Activated CD4-positive, alpha-beta T cell treated with anti-CD3 and anti-CD28 coated beads for 36 hours (primary cell): ENCODE data around the gene ELP1. TPM values are rescaled to one million over a fixed set of nuclear protein-coding genes. Genes with fewer than 3 reads are reported as not detected.

Experiments used
- ATAC-seq: fragments of 200-7000 bp; cut with Tn5 transposase; one replicate; pipeline ENCODE4 v1.10.0; 2021; ENCODE audit warnings: mild to moderate bottlenecking, moderate library complexity
- CTCF ChIA-PET: fragments of 350-600 bp; sonication (Branson Sonifier 250); formaldehyde crosslinking; loops from one replicate; lab custom pipeline; 2021; ENCODE audit warnings: antibody characterized with exemption; lab: Charles Lee
- POLR2A ChIA-PET: fragments of 350-600 bp; sonication (Branson Sonifier 250); formaldehyde crosslinking; loops from one replicate; lab custom pipeline; 2021; ENCODE audit warnings: antibody characterized with exemption, inconsistent platforms; lab: Charles Lee
- DNase-seq: peaks from one replicate; pipeline ENCODE4 v3.0.0-alpha.2; 2020
- H3K27ac Mint-ChIP-seq: one replicate; pipeline ENCODE4 v1.8.0; 2021; ENCODE audit warnings: mixed read lengths
- H3K27me3 Mint-ChIP-seq: one replicate; pipeline ENCODE4 v1.8.0; 2021; ENCODE audit warnings: mixed read lengths
- H3K36me3 Mint-ChIP-seq: one replicate; pipeline ENCODE4 v1.8.0; 2021; ENCODE audit warnings: low read depth, mixed read lengths
- H3K4me1 Mint-ChIP-seq: one replicate; pipeline ENCODE4 v1.8.0; 2021; ENCODE audit warnings: mixed read lengths
- H3K4me3 Mint-ChIP-seq: one replicate; pipeline ENCODE4 v1.8.0; 2021; ENCODE audit warnings: mild to moderate bottlenecking, moderate library complexity, mixed read lengths
- H3K9me3 Mint-ChIP-seq: one replicate; pipeline ENCODE4 v1.8.0; 2021; ENCODE audit warnings: low read depth, mixed read lengths
- intact Hi-C, 2 experiments: fragments of 100-400 bp; cut with DNase I in 1 of 2; cut with micrococcal nuclease in 1 of 2; formaldehyde crosslinking; loops; one replicate each; pipeline versions ENCODE4 v1.14.2 to v1.15.1; 2022 to 2024; cut with DNase I, micrococcal nuclease
- total RNA-seq, 2 experiments: library from RNA; stranded (reverse); gene quantifications; one replicate each; pipeline ENCODE4 v1.2.3, GENCODE V29; 2021

The ELP1 gene
- total RNA-seq, 2 experiments from 2014 or later, result 31.1 to 58.0 TPM

DNA sequence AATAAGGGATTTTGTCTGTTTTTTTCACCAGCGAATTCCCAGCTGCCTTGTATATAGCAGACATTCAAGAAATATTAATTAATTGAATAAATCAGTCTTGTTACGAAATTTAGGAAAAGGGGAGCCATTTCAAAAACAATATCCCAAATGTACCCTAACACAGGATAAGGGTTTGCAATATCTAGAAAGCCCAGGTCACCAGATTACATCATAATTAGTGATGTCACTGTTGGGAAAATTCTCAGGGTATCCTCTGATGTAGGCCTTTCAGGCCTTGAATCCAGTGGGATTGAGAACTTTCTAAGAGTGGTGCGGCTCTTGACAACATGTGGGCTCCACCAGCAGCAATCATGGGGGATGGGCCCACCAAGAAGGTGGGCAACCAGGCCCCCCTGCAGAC lies 71.9 kb downstream of the ELP1 start, which contains the start of gene ACTL7A:
ACTL7A (plus strand) TSS at position 270 of the 400 bp plus-strand sequence; CDS start at position 327, 57 bp downstream.
- ChIA-PET CTCF (interaction anchor here (0.6 kb wide), 1 partner anchor 415 kb away, joined by 4 read pairs; no protein-coding TSS in a partner anchor), POLR2A (no interaction called here)
- ATAC-seq (no peak), DNase-seq (no peak)
- Mint-ChIP-seq H3K27me3 (no peaks in the 10 kb centered on the region), H3K27ac (no peak within 1 kb of the TSS), H3K9me3 (no peaks in the 10 kb centered on the region), H3K4me1 (peaks cover 3% of the 10 kb centered on the region), H3K4me3 (no peak within 1 kb of the TSS), H3K36me3 (peaks cover 3% of the 10 kb centered on the region)
- intact Hi-C loops, result no loop called here

DNA sequence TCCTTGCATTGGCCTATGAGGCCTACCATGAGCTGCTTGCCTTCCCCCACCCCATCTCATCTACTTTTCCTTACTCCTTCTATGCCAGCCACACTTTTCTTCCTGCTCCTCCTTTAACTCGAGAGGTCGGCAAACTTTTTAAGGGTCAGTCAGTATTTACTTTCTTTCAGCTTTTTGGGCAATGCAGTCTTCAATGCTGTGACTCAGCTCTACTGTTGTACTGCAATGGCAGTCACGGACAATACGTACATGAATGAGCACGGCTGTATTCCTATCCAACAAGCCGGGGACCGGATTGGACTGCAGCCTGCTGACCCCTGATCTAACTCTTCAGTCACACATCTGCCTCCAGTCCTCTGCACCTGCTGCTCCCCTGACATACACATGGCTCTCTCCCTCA lies 72.5 kb downstream of the ELP1 start:
- no peak overlapping the region for H3K27ac Mint-ChIP-seq
- H3K36me3 Mint-ChIP-seq, result peaks cover 3% of the 10 kb centered on the region
- POLR2A ChIA-PET, result no interaction called here
- intact Hi-C loops, result no loop called here
- ATAC-seq (no peak), DNase-seq (no peak)
- H3K9me3 Mint-ChIP-seq, result no peaks in the 10 kb centered on the region
- H3K4me3 Mint-ChIP-seq, result no peak overlapping the region
- CTCF ChIA-PET, result interaction anchor here (0.6 to 1.0 kb wide), 3 partner anchors 42 to 608 kb away, joined by 3 to 4 read pairs (median 3); no protein-coding TSS in a partner anchor
- H3K4me1 Mint-ChIP-seq, result peaks cover 3% of the 10 kb centered on the region
- no peaks in the 10 kb centered on the region for H3K27me3 Mint-ChIP-seq

DNA sequence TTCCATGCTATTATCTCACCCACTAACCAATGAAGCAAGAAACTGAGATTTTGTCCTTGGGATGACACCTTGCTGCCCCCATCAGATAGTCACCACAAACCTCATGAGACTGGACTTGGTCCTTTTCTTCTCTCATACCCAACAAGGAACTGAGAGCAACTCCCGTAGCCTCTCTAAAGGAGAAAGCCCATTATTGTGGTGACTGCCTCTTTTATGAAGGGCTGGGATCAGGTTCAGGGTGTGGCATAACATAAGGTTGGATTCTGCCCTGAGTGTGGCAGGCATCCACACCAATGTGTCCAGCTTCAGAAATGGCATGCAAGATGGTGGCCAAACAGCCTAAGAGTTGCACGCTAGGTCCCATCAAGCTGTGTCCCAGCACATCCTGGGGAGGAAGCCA lies 73.2 kb downstream of the ELP1 start:
- ChIA-PET CTCF (interaction anchor here (0.8 to 1.0 kb wide), 2 partner anchors 41 to 609 kb away, joined by 3 read pairs; no protein-coding TSS in a partner anchor), POLR2A (no interaction called here)
- Mint-ChIP-seq H3K4me1 (peaks cover 3% of the 10 kb centered on the region), H3K4me3 (no peak overlapping the region), H3K36me3 (peaks cover 3% of the 10 kb centered on the region), H3K27me3 (no peaks in the 10 kb centered on the region), H3K9me3 (no peaks in the 10 kb centered on the region), H3K27ac (no peak overlapping the region)
- DNase-seq (no peak), ATAC-seq (no peak)
- intact Hi-C loops, result no loop called here

DNA sequence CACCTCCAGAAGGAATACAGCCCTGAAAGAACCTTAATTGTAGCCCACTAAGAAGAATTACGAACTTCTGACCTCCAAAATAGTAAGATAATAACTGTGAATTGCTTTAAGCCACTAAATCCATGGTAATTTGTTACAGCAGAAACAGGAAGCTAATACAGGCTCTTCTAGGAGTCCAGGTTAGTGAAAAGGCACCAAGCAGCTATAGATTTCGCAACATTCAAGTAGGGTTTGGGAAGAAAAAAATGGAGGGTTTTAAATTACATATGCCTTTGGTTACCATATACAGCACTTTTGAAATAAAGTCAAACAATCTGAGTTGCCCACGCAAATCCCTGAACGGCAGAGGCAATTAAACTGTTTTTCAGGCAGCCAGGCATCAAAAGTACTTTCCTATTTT lies 73.6 kb downstream of the ELP1 start:
- CTCF ChIA-PET, result no interaction called here
- intact Hi-C loops, result no loop called here
- POLR2A ChIA-PET, result no interaction called here
- Mint-ChIP-seq H3K4me3 (no peak overlapping the region), H3K27me3 (no peaks in the 10 kb centered on the region), H3K36me3 (peaks cover 3% of the 10 kb centered on the region), H3K9me3 (no peaks in the 10 kb centered on the region), H3K4me1 (peaks cover 3% of the 10 kb centered on the region), H3K27ac (no peak overlapping the region)
- no peak for ATAC-seq
- no peak for DNase-seq

DNA sequence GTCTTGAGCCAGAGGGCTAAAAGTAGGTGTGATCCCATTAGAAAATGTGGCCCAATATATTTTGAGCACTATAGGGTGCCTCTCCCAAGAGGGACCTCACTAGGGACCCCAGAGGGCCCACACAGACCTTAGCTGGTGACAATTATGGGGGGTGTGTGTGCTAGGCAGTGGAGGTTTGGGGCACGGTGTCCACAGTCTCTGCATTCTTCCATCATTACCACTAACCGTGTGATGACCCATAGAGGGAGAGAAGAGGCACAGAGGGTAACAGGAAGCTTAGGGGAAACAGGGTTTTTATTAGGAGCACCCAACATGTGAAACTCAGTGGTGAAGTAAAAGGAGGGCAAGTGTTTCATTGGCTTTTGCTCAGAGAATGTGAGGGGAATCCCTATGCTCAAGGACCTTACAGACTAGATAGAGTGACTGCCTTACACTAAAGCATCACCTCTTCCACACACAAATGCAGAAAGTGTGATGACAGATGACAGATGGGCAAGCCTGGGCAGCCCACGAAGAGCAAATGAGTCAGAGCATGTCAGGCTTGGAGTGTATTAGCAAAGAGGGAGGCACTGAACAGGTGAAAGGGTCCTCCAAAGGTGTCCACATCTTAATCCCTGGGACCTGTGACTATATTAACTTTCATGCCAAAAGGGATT lies 74.3 kb downstream of the ELP1 start:
- ATAC-seq, result peak; percentile 83

DNA sequence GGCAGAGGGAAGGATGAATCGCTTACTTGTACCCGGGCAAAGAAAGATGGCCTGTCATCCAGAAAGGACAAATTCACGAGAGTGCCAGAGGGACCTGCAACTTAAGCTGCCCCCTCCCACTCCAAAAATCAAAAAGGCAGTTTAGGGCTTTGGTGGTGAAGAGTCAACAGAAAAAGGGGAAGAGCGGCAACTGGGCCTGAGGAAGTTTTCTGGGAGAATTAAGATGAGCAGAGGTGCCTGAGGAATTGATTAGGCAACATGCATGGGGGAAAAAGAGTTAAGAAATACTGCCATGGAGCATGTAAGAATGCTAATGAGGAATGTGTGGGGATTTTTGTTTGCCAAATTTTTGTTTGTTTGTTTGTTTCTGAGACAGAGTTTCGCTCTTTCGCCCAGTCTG lies 76.4 kb downstream of the ELP1 start:
- Mint-ChIP-seq H3K4me1 (peaks cover 3% of the 10 kb centered on the region), H3K36me3 (peaks cover 2% of the 10 kb centered on the region), H3K9me3 (no peaks in the 10 kb centered on the region), H3K27ac (no peak overlapping the region), H3K27me3 (no peaks in the 10 kb centered on the region), H3K4me3 (no peak overlapping the region)
- intact Hi-C loops, result no loop called here
- ChIA-PET POLR2A (no interaction called here), CTCF (no interaction called here)
- ATAC-seq (no peak), DNase-seq (no peak)

More for the DNA sequence above, 74.3 kb downstream of the ELP1 start:
- CTCF ChIA-PET, result no interaction called here
- Mint-ChIP-seq H3K4me3 (no peak overlapping the region), H3K9me3 (no peaks in the 10 kb centered on the region), H3K36me3 (peaks cover 3% of the 10 kb centered on the region), H3K27me3 (no peaks in the 10 kb centered on the region), H3K4me1 (peaks cover 3% of the 10 kb centered on the region), H3K27ac (no peak overlapping the region)
- intact Hi-C loops, result no loop called here
- peak; percentile 9 for DNase-seq
- POLR2A ChIA-PET, result no interaction called here

DNA sequence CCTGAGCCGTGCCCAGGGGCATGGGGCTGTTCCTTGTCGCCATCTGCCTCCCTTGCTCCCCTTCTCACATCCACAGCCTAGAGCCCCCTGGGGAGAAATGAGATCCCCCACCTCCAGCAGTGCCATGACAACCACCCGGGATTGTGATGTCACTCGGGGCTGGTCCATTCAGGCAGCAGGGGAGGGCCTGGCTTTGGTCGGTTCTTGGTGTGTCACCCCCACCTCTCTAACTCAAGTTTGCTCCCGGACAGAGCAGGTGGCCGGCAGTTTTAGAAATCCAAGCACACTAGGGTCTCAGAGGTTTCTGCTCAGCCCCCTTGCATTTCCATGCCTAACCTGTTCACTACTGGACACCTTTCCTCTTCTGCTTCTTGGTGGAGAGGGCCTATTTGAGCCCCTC lies 78.0 kb downstream of the ELP1 start, which contains the start of gene ACTL7B:
ACTL7B (minus strand) TSS at position 99 of the 400 bp plus-strand sequence; CDS start at position 43, 56 bp downstream.
- intact Hi-C loops, result no loop called here
- peaks cover 3% of the 10 kb centered on the region for H3K4me1 Mint-ChIP-seq
- no peak within 1 kb of the TSS for H3K27ac Mint-ChIP-seq
- CTCF ChIA-PET, result no interaction called here
- no peak within 1 kb of the TSS for H3K4me3 Mint-ChIP-seq
- H3K27me3 Mint-ChIP-seq, result peaks cover 2% of the 10 kb centered on the region
- POLR2A ChIA-PET, result no interaction called here
- ATAC-seq, result no peak
- no peak for DNase-seq
- H3K9me3 Mint-ChIP-seq, result no peaks in the 10 kb centered on the region
- H3K36me3 Mint-ChIP-seq, result no peaks in the 10 kb centered on the region

DNA sequence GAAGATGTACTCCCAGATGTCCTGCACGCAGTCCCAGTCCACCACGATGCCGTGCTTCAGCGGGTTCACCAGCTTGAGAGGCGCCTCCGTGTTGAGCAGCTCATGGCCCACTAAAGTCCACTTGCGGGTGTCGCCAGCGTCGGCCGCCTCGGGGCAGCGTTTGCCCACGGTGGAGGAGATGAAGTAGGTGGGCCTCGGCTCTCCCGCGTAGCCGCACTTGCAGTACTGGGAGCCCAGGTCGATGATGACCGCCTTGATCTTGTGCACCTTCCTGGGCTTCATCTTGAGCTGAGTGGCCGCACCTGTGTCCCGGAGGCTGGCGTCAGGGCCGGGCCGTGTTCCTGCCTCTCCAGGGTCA lies 78.4 kb downstream of the ELP1 start:
- H3K9me3 Mint-ChIP-seq, result no peaks in the 10 kb centered on the region
- ChIA-PET CTCF (no interaction called here), POLR2A (no interaction called here)
- H3K36me3 Mint-ChIP-seq, result no peaks in the 10 kb centered on the region
- peaks cover 2% of the 10 kb centered on the region for H3K27me3 Mint-ChIP-seq
- intact Hi-C loops, result no loop called here
- H3K4me3 Mint-ChIP-seq, result no peak overlapping the region
- H3K27ac Mint-ChIP-seq, result no peak overlapping the region
- DNase-seq (no peak), ATAC-seq (no peak)
- H3K4me1 Mint-ChIP-seq, result peaks cover 3% of the 10 kb centered on the region

DNA sequence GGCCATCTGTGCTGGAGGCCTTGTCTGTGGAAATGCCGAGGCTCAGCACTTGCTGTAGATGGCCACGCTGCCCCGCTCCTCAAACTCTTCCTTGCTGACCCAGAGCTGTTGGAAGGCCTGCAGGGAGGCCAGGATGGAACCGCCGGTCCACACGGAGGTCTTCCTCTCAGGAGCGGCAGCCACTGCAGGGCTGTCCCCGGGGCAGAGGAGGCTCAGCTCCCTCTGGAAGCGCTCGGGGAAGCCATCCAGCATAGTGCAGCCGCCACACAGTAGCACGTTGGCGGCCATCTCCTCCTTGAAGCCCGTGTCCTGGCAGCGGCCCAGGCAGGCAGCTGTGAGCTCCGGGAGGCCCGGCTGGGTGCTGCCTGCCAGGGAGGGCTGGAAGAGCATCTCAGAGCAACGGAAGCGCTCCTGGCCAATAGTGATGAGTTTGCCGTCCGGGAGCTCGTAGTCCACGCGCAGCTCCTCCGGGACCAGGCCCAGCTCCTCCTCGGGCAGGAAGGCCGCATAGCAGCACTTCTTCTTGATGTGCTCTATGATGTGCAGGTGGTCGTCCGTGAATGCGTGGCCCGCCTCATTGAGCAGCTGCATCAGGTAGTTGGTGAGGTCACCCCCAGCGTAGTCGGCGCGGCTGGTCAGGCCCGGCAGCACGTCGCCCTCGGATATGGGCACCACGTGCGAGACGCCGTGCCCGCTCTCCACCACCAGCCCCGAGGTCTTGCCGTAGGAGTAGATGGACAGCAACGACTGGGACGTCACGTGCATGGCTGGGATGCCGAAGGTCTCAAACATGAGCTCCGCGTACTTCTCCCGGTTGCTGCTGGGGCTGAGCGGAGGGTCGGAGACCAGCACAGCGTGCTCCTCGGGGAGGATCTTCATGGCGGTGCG lies 79.0 kb downstream of the ELP1 start:
- ChIA-PET POLR2A (no interaction called here), CTCF (no interaction called here)
- no peaks in the 10 kb centered on the region for H3K9me3 Mint-ChIP-seq
- peaks cover 2% of the 10 kb centered on the region for H3K4me1 Mint-ChIP-seq
- no peak overlapping the region for H3K27ac Mint-ChIP-seq
- no peaks in the 10 kb centered on the region for H3K36me3 Mint-ChIP-seq
- DNase-seq, result no peak
- H3K27me3 Mint-ChIP-seq, result peaks cover 2% of the 10 kb centered on the region
- intact Hi-C loops, result loop anchor here in 1 of 2 experiments (5.0 kb wide), 1 partner anchor 467 kb away; the partner anchor contains the start of gene EPB41L4B
- no peak overlapping the region for H3K4me3 Mint-ChIP-seq
- no peak for ATAC-seq

DNA sequence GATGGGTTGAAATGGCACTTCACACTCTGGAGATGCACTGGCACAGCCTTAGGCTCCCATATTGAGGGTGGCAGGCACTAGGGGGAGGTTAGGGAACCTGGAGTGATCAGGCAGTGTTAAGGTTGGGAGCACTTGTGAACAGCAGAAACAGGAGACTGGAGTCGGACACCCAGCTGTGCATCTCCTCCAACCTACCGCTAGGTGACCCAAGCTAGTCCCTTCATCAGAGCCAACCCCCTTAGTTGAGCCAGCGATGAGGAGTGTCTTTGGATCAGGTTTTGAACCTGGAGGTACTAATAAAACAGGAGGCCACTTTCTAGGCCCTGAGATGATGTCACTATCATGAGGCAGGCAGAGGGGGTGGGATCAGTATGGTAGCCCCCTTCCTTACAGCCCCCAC lies 79.8 kb downstream of the ELP1 start:
- CTCF ChIA-PET, result interaction anchor here (0.7 to 1.0 kb wide), 2 partner anchors 14 to 179 kb away, joined by 3 read pairs; no protein-coding TSS in a partner anchor
- H3K36me3 Mint-ChIP-seq, result no peaks in the 10 kb centered on the region
- H3K27ac Mint-ChIP-seq, result no peak overlapping the region
- H3K27me3 Mint-ChIP-seq, result peaks cover 2% of the 10 kb centered on the region
- no peaks in the 10 kb centered on the region for H3K9me3 Mint-ChIP-seq
- POLR2A ChIA-PET, result no interaction called here
- H3K4me3 Mint-ChIP-seq, result no peak overlapping the region
- no peaks in the 10 kb centered on the region for H3K4me1 Mint-ChIP-seq
- ATAC-seq, result no peak
- DNase-seq, result no peak
- intact Hi-C loops, result loop anchor here in 1 of 2 experiments (5.0 kb wide), 1 partner anchor 468 kb away; the partner anchor contains the start of gene EPB41L4B

DNA sequence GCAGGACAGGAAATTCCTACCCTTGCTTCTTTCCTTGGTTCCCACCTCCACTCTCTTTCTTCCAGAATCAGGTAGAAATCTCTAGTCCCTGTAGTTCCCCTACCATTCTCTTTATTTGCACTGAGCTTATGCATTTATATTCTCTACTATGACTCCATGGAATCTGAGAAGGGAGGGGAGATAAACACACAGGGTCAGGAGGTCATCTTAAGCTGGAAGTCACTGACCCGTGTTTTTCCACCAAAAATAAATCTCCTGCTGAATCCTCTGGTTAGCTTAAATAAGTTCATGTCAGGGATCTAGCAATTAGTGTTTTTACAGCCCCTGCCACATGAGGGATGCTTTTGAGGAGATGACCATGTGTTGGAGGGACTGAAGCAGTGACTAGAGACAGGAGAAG lies 81.8 kb downstream of the ELP1 start:
- H3K4me1 Mint-ChIP-seq, result no peaks in the 10 kb centered on the region
- no peak for ATAC-seq
- DNase-seq, result no peak
- no peak overlapping the region for H3K4me3 Mint-ChIP-seq
- H3K27me3 Mint-ChIP-seq, result peaks cover 2% of the 10 kb centered on the region
- H3K27ac Mint-ChIP-seq, result no peak overlapping the region
- intact Hi-C loops, result loop anchor here in 1 of 2 experiments (5.0 kb wide), 1 partner anchor 470 kb away; the partner anchor contains the start of gene EPB41L4B
- no peaks in the 10 kb centered on the region for H3K9me3 Mint-ChIP-seq
- CTCF ChIA-PET, result no interaction called here
- no peaks in the 10 kb centered on the region for H3K36me3 Mint-ChIP-seq
- POLR2A ChIA-PET, result no interaction called here
